Bronchial epithelial cell (primary cell): ENCODE results near the gene GLTPD2. TPM values are rescaled to one million over a fixed set of nuclear protein-coding genes. Genes with fewer than 3 reads are reported as not detected.

Source experiments
- DNase-seq: peaks from one replicate; pipeline ENCODE4 v3.0.0-alpha.2; 2010; ENCODE audit warnings: low read depth
- FAIRE-seq: peaks from 2 replicates; lab custom pipeline; 2011; peaks lifted over from hg19 to GRCh38; lab: Jason Lieb, UNC
- H3K27me3 ChIP-seq: 2 replicates; pipeline ENCODE4 v1.5.1; 2011; ENCODE audit warnings: low read length; ENCODE audit not compliant: control insufficient read depth, insufficient read depth
- H3K36me3 ChIP-seq: 2 replicates; pipeline ENCODE4 v1.5.1; 2011; ENCODE audit warnings: low read length; ENCODE audit not compliant: control insufficient read depth, insufficient read depth
- H3K4me3 ChIP-seq: 2 replicates; pipeline ENCODE4 v1.5.1; 2011; ENCODE audit warnings: mild to moderate bottlenecking, low read depth, low read length, control low read depth
- total RNA-seq: library from RNA; depleted of rRNA; stranded (reverse); fragments of >200 nt; gene quantifications from 2 replicates; pipeline ENCODE4 v1.2.1, GENCODE V29; 2014
- TF ChIP-seq, protein P1 (sequence below): IDR thresholded peaks from 2 replicates; pipeline ENCODE4 v1.5.1; 2011; ENCODE audit warnings: mild to moderate bottlenecking, moderate library complexity, low read length, control low read depth, inconsistent platforms; ENCODE audit not compliant: insufficient read depth, severe bottlenecking

The GLTPD2 gene
- not detected in 2 replicates for total RNA-seq

DNA sequence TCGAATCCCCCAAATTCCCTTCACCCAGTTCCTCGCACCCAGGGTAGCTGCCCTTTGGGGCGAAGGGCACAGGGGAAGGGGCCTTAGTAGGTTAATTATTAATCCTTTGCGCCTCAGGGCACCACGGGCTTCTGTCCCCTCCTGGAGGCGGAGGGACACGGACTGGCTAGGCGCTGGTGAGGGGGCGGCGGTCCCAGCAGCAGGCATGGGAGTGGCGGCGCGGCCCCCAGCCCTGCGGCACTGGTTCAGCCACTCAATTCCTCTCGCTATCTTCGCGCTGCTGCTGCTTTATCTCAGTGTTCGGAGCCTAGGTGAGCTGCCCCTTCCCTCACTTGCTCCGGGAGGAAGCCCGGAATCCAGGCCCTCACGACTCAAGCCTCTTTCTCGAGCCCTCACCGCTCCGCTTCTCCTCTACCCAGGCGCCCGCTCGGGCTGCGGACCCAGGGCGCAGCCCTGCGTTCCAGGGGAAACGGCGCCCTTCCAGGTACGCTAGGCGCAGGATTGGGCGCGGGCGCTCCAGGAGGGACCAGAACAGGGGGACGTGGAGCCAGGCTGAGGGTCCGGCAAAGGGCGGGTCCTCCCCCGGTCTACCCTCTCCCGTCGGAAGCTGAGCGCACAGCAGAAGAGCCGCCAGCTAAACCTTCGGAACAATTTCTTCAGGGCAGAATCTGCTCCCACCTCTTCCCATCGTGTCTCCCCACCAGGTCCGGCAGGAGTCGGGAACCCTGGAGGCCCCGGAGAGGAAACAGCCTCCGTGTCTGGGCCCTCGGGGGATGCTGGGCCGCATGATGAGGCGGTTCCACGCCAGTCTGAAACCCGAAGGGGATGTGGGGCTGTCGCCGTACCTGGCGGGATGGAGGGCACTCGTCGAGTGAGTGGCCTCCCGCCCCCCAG, at the start of gene GLTPD2:
GLTPD2 (plus strand) TSS at position 158 of the 894 bp plus-strand sequence; CDS start at position 206, 48 bp downstream.
- Histone ChIP-seq H3K4me3 (peak within 1 kb of the TSS; percentile 77), H3K27me3 (peaks cover 4% of the 10 kb centered on the region), H3K36me3 (no peaks in the 10 kb centered on the region)
- TF ChIP-seq, protein P1, sequence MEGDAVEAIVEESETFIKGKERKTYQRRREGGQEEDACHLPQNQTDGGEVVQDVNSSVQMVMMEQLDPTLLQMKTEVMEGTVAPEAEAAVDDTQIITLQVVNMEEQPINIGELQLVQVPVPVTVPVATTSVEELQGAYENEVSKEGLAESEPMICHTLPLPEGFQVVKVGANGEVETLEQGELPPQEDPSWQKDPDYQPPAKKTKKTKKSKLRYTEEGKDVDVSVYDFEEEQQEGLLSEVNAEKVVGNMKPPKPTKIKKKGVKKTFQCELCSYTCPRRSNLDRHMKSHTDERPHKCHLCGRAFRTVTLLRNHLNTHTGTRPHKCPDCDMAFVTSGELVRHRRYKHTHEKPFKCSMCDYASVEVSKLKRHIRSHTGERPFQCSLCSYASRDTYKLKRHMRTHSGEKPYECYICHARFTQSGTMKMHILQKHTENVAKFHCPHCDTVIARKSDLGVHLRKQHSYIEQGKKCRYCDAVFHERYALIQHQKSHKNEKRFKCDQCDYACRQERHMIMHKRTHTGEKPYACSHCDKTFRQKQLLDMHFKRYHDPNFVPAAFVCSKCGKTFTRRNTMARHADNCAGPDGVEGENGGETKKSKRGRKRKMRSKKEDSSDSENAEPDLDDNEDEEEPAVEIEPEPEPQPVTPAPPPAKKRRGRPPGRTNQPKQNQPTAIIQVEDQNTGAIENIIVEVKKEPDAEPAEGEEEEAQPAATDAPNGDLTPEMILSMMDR = no peak
- DNase-seq = no peak
- FAIRE-seq = no peak

DNA sequence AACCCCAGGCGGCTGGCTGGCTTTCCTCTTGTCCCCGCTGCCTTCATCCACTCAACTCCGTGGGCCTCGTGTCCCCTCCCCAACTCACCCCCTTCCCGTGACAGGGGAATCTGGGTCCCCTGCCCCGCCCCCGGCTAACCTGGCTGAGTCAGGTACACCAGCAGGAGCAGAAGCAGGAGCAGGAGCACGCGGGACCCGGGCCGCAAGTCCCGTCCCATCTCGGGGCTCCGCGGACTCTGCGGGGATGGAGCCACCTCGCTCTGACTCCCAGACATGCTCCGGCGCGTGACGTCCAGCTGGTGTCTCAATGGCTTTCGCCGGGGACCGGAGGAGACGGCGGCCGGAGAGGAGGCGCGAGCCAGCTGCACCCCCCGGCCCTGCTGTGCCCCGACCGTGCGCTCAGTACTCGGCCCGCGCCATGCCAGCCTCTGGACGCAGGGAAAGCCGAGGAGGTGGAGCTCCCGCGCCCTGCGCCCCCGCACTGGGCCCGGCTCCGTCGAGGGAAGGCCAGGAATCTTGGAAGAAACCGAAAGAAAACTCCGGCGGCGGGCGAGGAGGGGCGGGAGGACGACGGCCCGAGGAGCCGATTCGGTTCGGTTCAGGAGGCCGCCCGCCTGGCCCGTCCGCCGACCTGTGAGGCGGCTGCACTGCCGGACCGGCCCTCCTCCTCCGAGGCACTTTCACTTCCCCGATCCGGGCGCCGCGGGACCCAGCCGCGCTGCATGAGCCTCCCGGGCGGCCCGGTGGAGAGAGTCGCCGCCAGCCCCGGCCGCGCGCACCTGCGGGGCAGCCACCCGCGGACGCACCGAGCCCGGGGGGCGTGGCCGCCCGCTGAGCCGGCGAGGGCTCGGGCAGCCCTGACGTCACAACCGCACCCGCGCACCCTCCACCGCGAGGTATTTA, 49.4 kb upstream of the GLTPD2 start, which contains the start of the genes CXCL16 and ZMYND15:
CXCL16 (minus strand) TSS at position 807 of the 903 bp plus-strand sequence; CDS start at position 218, 589 bp downstream.
ZMYND15 (plus strand) TSS at position 712 of the 903 bp plus-strand sequence. CDS start 716 bp downstream, outside the sequence.
- no peak for FAIRE-seq
- TF ChIP-seq, protein P1 = no peak
- H3K36me3 ChIP-seq = no peaks in the 10 kb centered on the region
- peak within 1 kb of the TSS; percentile 76 for H3K4me3 ChIP-seq
- DNase-seq = peak; percentile 17
- peaks cover 4% of the 10 kb centered on the region for H3K27me3 ChIP-seq

DNA sequence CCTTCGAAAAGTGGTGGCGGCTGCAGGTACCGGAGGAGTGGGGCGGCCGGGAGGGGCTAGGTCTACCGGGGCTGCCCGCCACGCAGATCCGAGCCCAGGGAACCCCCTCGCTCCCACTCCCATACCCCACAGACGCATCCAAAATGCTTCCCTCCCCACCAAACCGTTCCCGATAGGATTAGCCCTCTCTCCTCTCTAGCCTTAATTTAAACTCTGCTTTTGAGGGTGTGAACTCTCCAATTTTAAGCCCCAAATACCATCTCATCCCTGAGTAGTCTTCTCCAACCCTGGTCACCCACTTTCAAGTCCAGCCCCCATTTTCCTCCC, 48.8 kb upstream of the GLTPD2 start:
- FAIRE-seq = no peak
- H3K27me3 ChIP-seq = peaks cover 6% of the 10 kb centered on the region
- TF ChIP-seq, protein P1 = no peak

DNA sequence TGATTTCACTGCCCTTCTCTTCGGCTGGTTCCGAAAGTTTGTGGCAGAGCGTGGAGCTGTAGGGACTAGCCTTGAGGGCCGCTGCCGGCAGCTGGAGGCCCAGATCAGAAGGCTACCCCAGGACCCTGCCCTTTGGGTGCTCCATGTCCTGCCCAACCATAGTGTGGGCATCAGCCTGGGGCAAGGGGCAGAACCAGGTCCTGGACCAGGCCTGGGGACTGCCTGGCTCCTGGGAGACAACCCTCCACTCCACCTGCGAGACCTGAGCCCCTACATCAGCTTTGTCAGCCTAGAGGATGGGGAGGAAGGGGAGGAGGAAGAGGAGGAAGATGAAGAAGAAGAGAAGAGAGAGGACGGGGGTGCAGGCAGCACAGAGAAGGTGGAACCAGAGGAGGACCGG, 48.2 kb upstream of the GLTPD2 start:
- TF ChIP-seq, protein P1 = no peak
- no peak for DNase-seq
- H3K4me3 ChIP-seq = no peak overlapping the region
- peaks cover 9% of the 10 kb centered on the region for H3K27me3 ChIP-seq
- no peak for FAIRE-seq
- H3K36me3 ChIP-seq = no peaks in the 10 kb centered on the region

More for the DNA sequence above, 48.8 kb upstream of the GLTPD2 start:
- peak overlapping the region; percentile 76 for H3K4me3 ChIP-seq
- no peaks in the 10 kb centered on the region for H3K36me3 ChIP-seq
- no peak for DNase-seq

DNA sequence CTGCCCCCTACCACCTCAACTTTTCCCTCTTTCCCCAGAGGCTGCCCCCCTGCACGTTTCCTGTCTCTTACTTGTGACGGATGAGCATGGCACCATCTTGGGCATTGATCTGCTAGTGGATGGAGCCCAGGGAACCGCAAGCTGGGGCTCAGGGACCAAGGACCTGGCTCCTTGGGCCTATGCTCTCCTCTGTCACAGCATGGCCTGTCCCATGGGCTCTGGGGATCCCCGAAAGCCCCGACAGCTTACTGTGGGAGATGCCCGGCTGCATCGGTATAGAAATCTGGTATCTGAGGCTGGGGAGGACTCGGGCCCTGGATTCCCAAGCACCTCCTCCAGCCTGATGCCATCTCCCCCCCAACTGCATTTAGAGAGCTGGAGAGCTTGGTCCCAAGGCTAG, 47.2 kb upstream of the GLTPD2 start:
- H3K36me3 ChIP-seq = no peaks in the 10 kb centered on the region

More for the DNA sequence above, 47.2 kb upstream of the GLTPD2 start:
- Histone ChIP-seq H3K4me3 (no peak overlapping the region), H3K27me3 (peaks cover 10% of the 10 kb centered on the region)
- TF ChIP-seq, protein P1 = no peak
- FAIRE-seq (no peak), DNase-seq (no peak)
